NCI-H128 (cell line): ENCODE measurements around the gene FKBP7.
A peak's percentile ranks its signal among the peaks of the same experiment; 100 is the strongest.
"Not testable (repeated sequence)": the region's sequence is repeated elsewhere in the genome, so short reads cannot be mapped to it uniquely, and the experiment has no call there.

Source experiments
- DNase-seq: peaks from one replicate; lab custom pipeline; 2025; ENCODE audit not compliant: unreplicated experiment; lab: John Stamatoyannopoulos, UW

FKBP7 gene

GRCh38 chr2:178450524-178450773 is 28.0 kb downstream of the FKBP7 start:
- DNase-seq = no peak

GRCh38 chr2:178449700-178450523 is 28.5 kb downstream of the FKBP7 start:
- DNase-seq = no peak

GRCh38 chr2:178448968-178449661 is 29.3 kb downstream of the FKBP7 start:
- no peak for DNase-seq

- DNase-seq = no peak
These were observed 37.0 kb downstream of the FKBP7 start for GRCh38 chr2:178441426-178441825.

GRCh38 chr2:178436662-178437061 is 41.7 kb downstream of the FKBP7 start:
- no peak for DNase-seq

- no peak for DNase-seq
These were observed 49.1 kb downstream of the FKBP7 start for GRCh38 chr2:178429336-178429735.

- no peak for DNase-seq
These were observed 50.0 kb downstream of the FKBP7 start for GRCh38 chr2:178428396-178428806.

GRCh38 chr2:178427458-178427857 is 50.9 kb downstream of the FKBP7 start:
- DNase-seq = no peak

GRCh38 chr2:178426388-178426787 is 52.0 kb downstream of the FKBP7 start:
- DNase-seq = no peak

GRCh38 chr2:178425255-178425827 is 53.1 kb downstream of the FKBP7 start:
- no peak for DNase-seq

- not testable (repeated sequence) for DNase-seq
These were observed 54.7 kb downstream of the FKBP7 start for GRCh38 chr2:178423746-178424145.

GRCh38 chr2:178422097-178422496 is 56.3 kb downstream of the FKBP7 start:
- no peak for DNase-seq

- DNase-seq = no peak
These were observed 57.9 kb downstream of the FKBP7 start for GRCh38 chr2:178420463-178420999.

- no peak for DNase-seq
These were observed 59.3 kb downstream of the FKBP7 start for GRCh38 chr2:178419123-178419522.

- DNase-seq = no peak
These were observed 60.0 kb downstream of the FKBP7 start for GRCh38 chr2:178418426-178418825.

- no peak for DNase-seq
These were observed 60.5 kb downstream of the FKBP7 start for GRCh38 chr2:178417916-178418315.

GRCh38 chr2:178415979-178416378 is 62.4 kb downstream of the FKBP7 start:
- no peak for DNase-seq

GRCh38 chr2:178414266-178415247 is 63.8 kb downstream of the FKBP7 start:
- peak; percentile 63 for DNase-seq
